ENCODE measurements around the gene PTPRK.

The PTPRK gene

GRCh38 chr6:128275030-128275429 is 245.4 kb downstream of the PTPRK start:
- no peak overlapping the region for H3K4me3 ChIP-seq (ENCODE audit: insufficient read depth in 1 of 2, low read depth in 1 of 2, low read length in 2 of 2)
- no peaks in the 10 kb centered on the region for H3K4me1 ChIP-seq (ENCODE audit: control insufficient read depth, insufficient read depth, low read depth, low read length)
- no peak overlapping the region for H3K4me2 ChIP-seq (ENCODE audit: low read length, poor library complexity, severe bottlenecking)
- H3K79me1 ChIP-seq (replicated peaks; ENCODE audit: low read length, poor library complexity, severe bottlenecking) = peaks cover 10% of the 10 kb centered on the region
- H2BK15ac ChIP-seq (ENCODE audit: low read depth, poor library complexity, severe bottlenecking) = no peak overlapping the region
- no peak overlapping the region for H2AK5ac ChIP-seq (ENCODE audit: low read length, severe bottlenecking)
- no peak overlapping the region for H3K18ac ChIP-seq (ENCODE audit: low read depth in 1 of 2, low read length in 2 of 2)
- no peak overlapping the region for H2AFZ ChIP-seq (ENCODE audit: low read depth, low read length)
- no peak overlapping the region for H2BK12ac ChIP-seq (ENCODE audit: low read length in 2 of 2)
- DNase-seq = peak; percentile 71
- H3K4ac ChIP-seq (ENCODE audit: low read depth in 1 of 2, low read length in 2 of 2) = no peak overlapping the region
- no peak overlapping the region for H2BK5ac ChIP-seq (ENCODE audit: low read depth, low read length, poor library complexity, severe bottlenecking)
- no peak overlapping the region for H3K23ac ChIP-seq (ENCODE audit: low read length in 2 of 2)
- WGBS = 0% methylated on average over 1 of the region's 1 CpG
- H4K91ac ChIP-seq (ENCODE audit: low read length) = no peak overlapping the region
- no peak overlapping the region for H3K27ac ChIP-seq (ENCODE audit: low read length, poor library complexity, severe bottlenecking)
- H2BK120ac ChIP-seq (ENCODE audit: low read depth, low read length) = no peak overlapping the region
- no peaks in the 10 kb centered on the region for H3K36me3 ChIP-seq (ENCODE audit: control insufficient read depth in 1 of 2, insufficient read depth in 2 of 2, low read depth in 1 of 2, low read length in 2 of 2)
- H4K8ac ChIP-seq (ENCODE audit: low read length) = no peak overlapping the region
- H3K9me3 ChIP-seq (ENCODE audit: control insufficient read depth, low read length) = no peaks in the 10 kb centered on the region
- no peak overlapping the region for H3K9ac ChIP-seq (ENCODE audit: low read length)
- H3K27me3 ChIP-seq (ENCODE audit: control insufficient read depth in 1 of 2, insufficient read depth in 1 of 2, low read length in 2 of 2) = no peaks in the 10 kb centered on the region
- no peak overlapping the region for H3K14ac ChIP-seq (ENCODE audit: low read length in 2 of 2)

GRCh38 chr6:128271527-128271926 is 248.9 kb downstream of the PTPRK start:
- H3K27me3 ChIP-seq (ENCODE audit: control insufficient read depth in 1 of 2, insufficient read depth in 1 of 2, low read length in 2 of 2) = no peaks in the 10 kb centered on the region
- H3K79me1 ChIP-seq (replicated peaks; ENCODE audit: low read length, poor library complexity, severe bottlenecking) = peaks cover 11% of the 10 kb centered on the region
- no peak overlapping the region for H3K4me3 ChIP-seq (ENCODE audit: insufficient read depth in 1 of 2, low read depth in 1 of 2, low read length in 2 of 2)
- no CpG with 5 or more reads among the region's 1 CpG for WGBS
- no peak overlapping the region for H2BK15ac ChIP-seq (ENCODE audit: low read depth, poor library complexity, severe bottlenecking)
- no peak overlapping the region for H3K4ac ChIP-seq (ENCODE audit: low read depth in 1 of 2, low read length in 2 of 2)
- no peak overlapping the region for H2BK12ac ChIP-seq (ENCODE audit: low read length in 2 of 2)
- no peak overlapping the region for H3K4me2 ChIP-seq (ENCODE audit: low read length, poor library complexity, severe bottlenecking)
- no peak overlapping the region for H2BK120ac ChIP-seq (ENCODE audit: low read depth, low read length)
- H3K36me3 ChIP-seq (ENCODE audit: control insufficient read depth in 1 of 2, insufficient read depth in 2 of 2, low read depth in 1 of 2, low read length in 2 of 2) = no peaks in the 10 kb centered on the region
- no peak overlapping the region for H2AK5ac ChIP-seq (ENCODE audit: low read length, severe bottlenecking)
- no peak overlapping the region for H4K91ac ChIP-seq (ENCODE audit: low read length)
- no peak overlapping the region for H3K14ac ChIP-seq (ENCODE audit: low read length in 2 of 2)
- H4K8ac ChIP-seq (ENCODE audit: low read length) = no peak overlapping the region
- DNase-seq = no peak
- H2BK5ac ChIP-seq (ENCODE audit: low read depth, low read length, poor library complexity, severe bottlenecking) = no peak overlapping the region
- no peak overlapping the region for H3K18ac ChIP-seq (ENCODE audit: low read depth in 1 of 2, low read length in 2 of 2)
- H3K9ac ChIP-seq (ENCODE audit: low read length) = no peak overlapping the region
- no peak overlapping the region for H3K23ac ChIP-seq (ENCODE audit: low read length in 2 of 2)
- no peaks in the 10 kb centered on the region for H3K9me3 ChIP-seq (ENCODE audit: control insufficient read depth, low read length)
- H3K4me1 ChIP-seq (ENCODE audit: control insufficient read depth, insufficient read depth, low read depth, low read length) = no peaks in the 10 kb centered on the region
- H2AFZ ChIP-seq (ENCODE audit: low read depth, low read length) = no peak overlapping the region
- no peak overlapping the region for H3K27ac ChIP-seq (ENCODE audit: low read length, poor library complexity, severe bottlenecking)

DNA sequence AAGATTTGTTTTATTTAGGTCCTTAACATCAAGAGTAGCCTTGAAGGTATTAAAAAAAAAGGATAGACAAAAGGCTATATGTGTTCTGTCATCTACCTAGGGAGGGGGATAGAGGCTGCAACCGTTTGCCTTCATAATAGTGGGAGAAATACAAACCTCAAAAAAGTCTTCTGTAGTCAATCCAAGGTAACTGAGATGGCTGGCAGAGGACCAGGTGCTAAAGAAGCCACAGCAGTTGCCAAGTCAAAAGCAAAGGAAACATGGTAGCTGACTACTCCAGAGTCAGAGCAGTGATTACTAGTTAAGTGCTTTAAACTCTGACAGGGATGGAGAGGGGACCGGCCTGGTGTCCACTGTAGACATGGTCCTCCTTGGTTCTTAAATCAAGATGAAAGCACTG is 249.4 kb downstream of the PTPRK start:
- DNase-seq = no peak
- Histone ChIP-seq H3K27ac (ENCODE audit: low read length, poor library complexity, severe bottlenecking) (no peak overlapping the region), H2AK5ac (ENCODE audit: low read length, severe bottlenecking) (no peak overlapping the region), H3K4me3 (ENCODE audit: insufficient read depth in 1 of 2, low read depth in 1 of 2, low read length in 2 of 2) (no peak overlapping the region), H3K36me3 (ENCODE audit: control insufficient read depth in 1 of 2, insufficient read depth in 2 of 2, low read depth in 1 of 2, low read length in 2 of 2) (no peaks in the 10 kb centered on the region), H3K14ac (ENCODE audit: low read length in 2 of 2) (no peak overlapping the region), H3K79me1 (replicated peaks; ENCODE audit: low read length, poor library complexity, severe bottlenecking) (peaks cover 14% of the 10 kb centered on the region), H3K23ac (ENCODE audit: low read length in 2 of 2) (no peak overlapping the region), H3K4me1 (ENCODE audit: control insufficient read depth, insufficient read depth, low read depth, low read length) (no peaks in the 10 kb centered on the region), H2BK120ac (ENCODE audit: low read depth, low read length) (no peak overlapping the region), H2BK15ac (ENCODE audit: low read depth, poor library complexity, severe bottlenecking) (no peak overlapping the region), H3K4ac (ENCODE audit: low read depth in 1 of 2, low read length in 2 of 2) (no peak overlapping the region), H2BK12ac (ENCODE audit: low read length in 2 of 2) (no peak overlapping the region), H3K18ac (ENCODE audit: low read depth in 1 of 2, low read length in 2 of 2) (no peak overlapping the region), H3K4me2 (ENCODE audit: low read length, poor library complexity, severe bottlenecking) (no peak overlapping the region), H4K8ac (ENCODE audit: low read length) (no peak overlapping the region), H3K27me3 (ENCODE audit: control insufficient read depth in 1 of 2, insufficient read depth in 1 of 2, low read length in 2 of 2) (no peaks in the 10 kb centered on the region), H4K91ac (ENCODE audit: low read length) (no peak overlapping the region), H3K9me3 (ENCODE audit: control insufficient read depth, low read length) (no peaks in the 10 kb centered on the region), H3K9ac (ENCODE audit: low read length) (no peak overlapping the region), H2BK5ac (ENCODE audit: low read depth, low read length, poor library complexity, severe bottlenecking) (no peak overlapping the region), H2AFZ (ENCODE audit: low read depth, low read length) (no peak overlapping the region)
- 98% methylated on average over 2 of the region's 2 CpGs for WGBS

DNA sequence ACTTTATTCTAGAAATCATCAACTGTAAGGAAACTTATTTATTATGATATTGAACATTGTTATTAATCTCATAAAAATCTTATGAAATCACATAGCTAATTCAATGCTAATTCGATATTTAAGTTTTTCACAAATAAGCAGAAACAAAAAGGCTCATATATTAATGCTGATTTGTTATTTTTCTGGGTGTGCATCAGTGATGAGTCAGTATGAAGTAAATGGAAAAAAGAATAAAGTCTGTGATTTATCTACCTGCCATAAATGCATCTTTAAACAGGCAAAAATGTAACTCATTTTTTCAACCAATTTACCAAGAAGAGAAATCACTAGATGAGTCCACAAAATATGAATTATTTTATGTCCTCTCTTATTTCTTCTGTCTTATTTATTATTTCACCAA is 253.5 kb downstream of the PTPRK start:
- Histone ChIP-seq H2AFZ (ENCODE audit: low read depth, low read length) (no peak overlapping the region), H2BK12ac (ENCODE audit: low read length in 2 of 2) (no peak overlapping the region), H3K27me3 (ENCODE audit: control insufficient read depth in 1 of 2, insufficient read depth in 1 of 2, low read length in 2 of 2) (no peaks in the 10 kb centered on the region), H2BK15ac (ENCODE audit: low read depth, poor library complexity, severe bottlenecking) (no peak overlapping the region), H3K4me3 (ENCODE audit: insufficient read depth in 1 of 2, low read depth in 1 of 2, low read length in 2 of 2) (no peak overlapping the region), H2BK120ac (ENCODE audit: low read depth, low read length) (no peak overlapping the region), H4K91ac (ENCODE audit: low read length) (no peak overlapping the region), H3K79me1 (replicated peaks; ENCODE audit: low read length, poor library complexity, severe bottlenecking) (peaks cover 31% of the 10 kb centered on the region), H3K14ac (ENCODE audit: low read length in 2 of 2) (no peak overlapping the region), H3K27ac (ENCODE audit: low read length, poor library complexity, severe bottlenecking) (no peak overlapping the region), H3K9ac (ENCODE audit: low read length) (no peak overlapping the region), H3K23ac (ENCODE audit: low read length in 2 of 2) (no peak overlapping the region), H3K9me3 (ENCODE audit: control insufficient read depth, low read length) (no peaks in the 10 kb centered on the region), H4K8ac (ENCODE audit: low read length) (no peak overlapping the region), H3K4me1 (ENCODE audit: control insufficient read depth, insufficient read depth, low read depth, low read length) (peaks cover 1% of the 10 kb centered on the region), H2BK5ac (ENCODE audit: low read depth, low read length, poor library complexity, severe bottlenecking) (no peak overlapping the region), H3K4ac (ENCODE audit: low read depth in 1 of 2, low read length in 2 of 2) (no peak overlapping the region), H3K36me3 (ENCODE audit: control insufficient read depth in 1 of 2, insufficient read depth in 2 of 2, low read depth in 1 of 2, low read length in 2 of 2) (peaks cover 0 to 4% of the 10 kb centered on the region in 2 experiments), H3K4me2 (ENCODE audit: low read length, poor library complexity, severe bottlenecking) (no peak overlapping the region), H3K18ac (ENCODE audit: low read depth in 1 of 2, low read length in 2 of 2) (no peak overlapping the region), H2AK5ac (ENCODE audit: low read length, severe bottlenecking) (no peak overlapping the region)
- no peak for DNase-seq
- WGBS = no CpG with 5 or more reads among the region's 1 CpG
